Measurements from ENCODE around the gene DSPP.

- TF ChIP-seq POLR2AphosphoS5 (IDR thresholded peaks at IDR 0.05; ENCODE audit: low read depth) (no peak), CTCF (conservative IDR thresholded peaks at IDR 0.05; ENCODE audit: low read depth in 2 of 2) (no peak), EZH2 (IDR thresholded peaks at IDR 0.05; ENCODE audit: low read depth, unreplicated experiment) (no peak), REST (IDR thresholded peaks at IDR 0.05; ENCODE audit: unreplicated experiment) (no peak), EZH2phosphoT487 (IDR thresholded peaks at IDR 0.05; ENCODE audit: unreplicated experiment) (no peak), ZNF462 (CRISPR knock-in tag; IDR thresholded peaks at IDR 0.05) (no peak), CREB1 (CRISPR knock-in tag; IDR thresholded peaks at IDR 0.05; ENCODE audit: low read depth) (no peak)
Measured at GRCh38 chr4:87608229-87608628, at the start of gene DSPP.

All from GM23338 (cell line).